Transverse colon (tissue), 4 donors: Measurements from ENCODE around the gene PDE4B. TPM values are rescaled to one million over a fixed set of nuclear protein-coding genes. Genes with fewer than 3 reads are reported as not detected.

Source experiments
- DNase-seq: peaks from one replicate; pipeline ENCODE4 v3.0.0-alpha.2; 2019
- H3K27ac ChIP-seq, 4 donors: fragments of 200-600 bp; sonication (generic); 2 replicates each; pipeline ENCODE4 v1.5.1; 2016 to 2018; ENCODE audit warnings: inconsistent platforms in 4 of 4
- H3K27me3 ChIP-seq: fragments of 200-600 bp; sonication (generic); 2 replicates; pipeline ENCODE4 v1.5.1; 2017; ENCODE audit warnings: inconsistent platforms
- H3K36me3 ChIP-seq, 4 donors: fragments of 200-600 bp; sonication (generic); 2 replicates each; pipeline ENCODE4 v1.5.1; 2017 to 2019; ENCODE audit warnings: inconsistent platforms in 4 of 4
- H3K4me1 ChIP-seq, 4 donors: fragments of 200-600 bp; sonication (generic); 2 replicates each; pipeline ENCODE4 v1.5.1; 2017 to 2020; ENCODE audit warnings: inconsistent platforms in 4 of 4
- H3K4me3 ChIP-seq, 4 donors: fragments of 200-600 bp; sonication (generic); 1 replicate in 1 of 4; 2 replicates in 3 of 4; pipeline versions ENCODE4 v1.5.1 to v1.6.1; 2017 to 2019; ENCODE audit warnings: inconsistent platforms in 4 of 4
- H3K9me3 ChIP-seq, 2 donors: fragments of 200-600 bp; sonication (generic); 2 replicates each; pipeline ENCODE4 v1.5.1; 2017 to 2019; ENCODE audit warnings: inconsistent platforms in 2 of 2
- CTCF ChIP-seq, 5 experiments: fragments of 200-600 bp in 3 of 5; fragments of 450-650 bp in 2 of 5; sonication (generic) in 3 of 5; IDR thresholded peaks; 1 replicate in 2 of 5; 2 replicates in 3 of 5; pipeline ENCODE4 v1.5.1; 2016 to 2017; ENCODE audit warnings: antibody characterized with exemption in 5 of 5, inconsistent platforms in 3 of 5, mild to moderate bottlenecking in 2 of 5, moderate library complexity in 1 of 5
- EP300 ChIP-seq: sonication (generic); formaldehyde crosslinking; IDR thresholded peaks from one replicate; pipeline ENCODE4 v1.6.1; 2017; ENCODE audit warnings: antibody characterized with exemption, low read depth
- POLR2A ChIP-seq: fragments of 450-650 bp; IDR thresholded peaks from one replicate; pipeline ENCODE4 v1.6.1; 2016; ENCODE audit warnings: antibody characterized with exemption, mild to moderate bottlenecking, moderate library complexity
- POLR2AphosphoS5 ChIP-seq, 3 donors: sonication (generic); formaldehyde crosslinking; IDR thresholded peaks; one replicate each; pipeline ENCODE4 v1.6.1; 2016; ENCODE audit warnings: antibody characterized with exemption in 3 of 3
- WGBS, 2 donors: methylation state at CpG; one replicate each; pipeline ENCODE4 v1.1.5; 2018; ENCODE audit warnings: low coverage in 1 of 2; 5-methylcytosine and 5-hydroxymethylcytosine counted together
- in situ Hi-C, 4 donors: fragments of 200-750 bp; cut with MboI; loops; one replicate each; pipeline versions ENCODE4 v1.15.0 to v1.15.1; 2017; ENCODE audit warnings: low sequenced_read_pairs in 3 of 4, low pct_ligation_motif_present in 1 of 4, low pct_unique_long_range_greater_than_20kb in 1 of 4
- intact Hi-C: fragments of 100-400 bp; cut with DNase I; formaldehyde crosslinking; loops from one replicate; pipeline ENCODE4 v1.15.1; 2023; ENCODE audit warnings: low total_unique reads
- total RNA-seq, 4 donors: library from RNA; depleted of rRNA; stranded (reverse); fragments of >200 nt; gene quantifications; one replicate each; pipeline ENCODE4 v1.1.0, GENCODE V29; 2016

PDE4B gene
- total RNA-seq, 4 donors from 2014 or later, result 4.5 to 14.8 (median 6.5) TPM

GRCh38 chr1:65757531-65757930 is 35.2 kb upstream of the PDE4B start:
- no peaks in the 10 kb centered on the region for H3K36me3 ChIP-seq
- H3K27me3 ChIP-seq, result no peaks in the 10 kb centered on the region
- H3K27ac ChIP-seq, result peak overlapping the region; percentile 47 to 65 (median 56)
- intact Hi-C loops (no loop called here), in situ Hi-C loops (no loop called here)
- 80% methylated on average over 1 of the region's 1 CpG; no CpG with 5 or more reads in 1 of the 2 donors for WGBS, 2 donors
- peak; percentile 39 for DNase-seq
- H3K9me3 ChIP-seq, result no peaks in the 10 kb centered on the region
- peaks cover 0 to 37% (median 5%) of the 10 kb centered on the region in 4 donors for H3K4me1 ChIP-seq
- no peak overlapping the region for H3K4me3 ChIP-seq
- TF ChIP-seq EP300 (no peak), POLR2AphosphoS5 (IDR thresholded peaks at IDR 0.05) (no peak), POLR2A (no peak), CTCF (IDR thresholded peaks at IDR 0.05) (no peak)

- TF ChIP-seq POLR2AphosphoS5 (IDR thresholded peaks at IDR 0.05) (no peak), CTCF (IDR thresholded peaks at IDR 0.05) (no peak), EP300 (no peak), POLR2A (no peak)
- no peaks in the 10 kb centered on the region for H3K36me3 ChIP-seq
- no peaks in the 10 kb centered on the region for H3K27me3 ChIP-seq
- no peak overlapping the region for H3K4me3 ChIP-seq
- in situ Hi-C loops (no loop called here), intact Hi-C loops (no loop called here)
- H3K9me3 ChIP-seq, result no peaks in the 10 kb centered on the region
- no peak for DNase-seq
- peak overlapping the region; percentile 47 to 65 (median 56) for H3K27ac ChIP-seq
- peaks cover 0 to 37% (median 5%) of the 10 kb centered on the region in 4 donors for H3K4me1 ChIP-seq
Measured at GRCh38 chr1:65758128-65758527, 34.6 kb upstream of the PDE4B start.

GRCh38 chr1:65759516-65759915 is 33.2 kb upstream of the PDE4B start:
- H3K27me3 ChIP-seq, result no peaks in the 10 kb centered on the region
- in situ Hi-C loops (no loop called here), intact Hi-C loops (no loop called here)
- H3K36me3 ChIP-seq, result no peaks in the 10 kb centered on the region
- no peak overlapping the region for H3K4me3 ChIP-seq
- 93% methylated on average over 1 of the region's 1 CpG; no CpG with 5 or more reads in 1 of the 2 donors for WGBS, 2 donors
- peak overlapping the region in 1 of 4 donors; percentile 60 for H3K27ac ChIP-seq
- TF ChIP-seq EP300, result no peak
- no peak for TF ChIP-seq POLR2AphosphoS5 (IDR thresholded peaks at IDR 0.05)
- no peak for TF ChIP-seq POLR2A
- TF ChIP-seq CTCF (IDR thresholded peaks at IDR 0.05), result no peak
- H3K4me1 ChIP-seq, result peaks cover 0 to 41% (median 5%) of the 10 kb centered on the region in 4 donors
- H3K9me3 ChIP-seq, result no peaks in the 10 kb centered on the region
- no peak for DNase-seq

- no peaks in the 10 kb centered on the region for H3K27me3 ChIP-seq
- in situ Hi-C loops, result no loop called here
Measured at GRCh38 chr1:65762081-65762862, 30.4 kb upstream of the PDE4B start.

More at GRCh38 chr1:65762081-65762862, 30.4 kb upstream of the PDE4B start:
- no peak for TF ChIP-seq EP300
- TF ChIP-seq CTCF (IDR thresholded peaks at IDR 0.05), result no peak
- no peak for TF ChIP-seq POLR2AphosphoS5 (IDR thresholded peaks at IDR 0.05)
- no peak for TF ChIP-seq POLR2A
- WGBS, 2 donors, result 57 to 74% methylated on average over 8 of the region's 8 CpGs
- Histone ChIP-seq H3K27ac (no peak overlapping the region), H3K36me3 (no peaks in the 10 kb centered on the region), H3K4me1 (peaks cover 0 to 26% (median 0%) of the 10 kb centered on the region in 4 donors), H3K4me3 (no peak overlapping the region), H3K9me3 (no peaks in the 10 kb centered on the region)
- intact Hi-C loops, result no loop called here
- no peak for DNase-seq
